Measurements from ENCODE around the gene GRK1.

GRK1 gene

GRCh38 chr13:113783200-113783881 lies 116.3 kb downstream of the GRK1 start:
- no peak for DNase-seq

GRCh38 chr13:113783966-113784644 lies 117.1 kb downstream of the GRK1 start:
- no peak for DNase-seq

GRCh38 chr13:113784645-113785024 lies 117.6 kb downstream of the GRK1 start:
- no peak for DNase-seq

GRCh38 chr13:113785051-113786010 lies 118.3 kb downstream of the GRK1 start:
- DNase-seq, result peak; percentile 12

- no peak for DNase-seq
These were observed 119.3 kb downstream of the GRK1 start for GRCh38 chr13:113786262-113786841.

Measured in NCI-H2029 (cell line).